ENCODE results near the gene GRIK5. TPM values are rescaled to one million over a fixed set of nuclear protein-coding genes. Genes with fewer than 3 reads are reported as not detected.

The GRIK5 gene
- total RNA-seq, 1 experiment from 2014 or later = 0.96 TPM

DNA sequence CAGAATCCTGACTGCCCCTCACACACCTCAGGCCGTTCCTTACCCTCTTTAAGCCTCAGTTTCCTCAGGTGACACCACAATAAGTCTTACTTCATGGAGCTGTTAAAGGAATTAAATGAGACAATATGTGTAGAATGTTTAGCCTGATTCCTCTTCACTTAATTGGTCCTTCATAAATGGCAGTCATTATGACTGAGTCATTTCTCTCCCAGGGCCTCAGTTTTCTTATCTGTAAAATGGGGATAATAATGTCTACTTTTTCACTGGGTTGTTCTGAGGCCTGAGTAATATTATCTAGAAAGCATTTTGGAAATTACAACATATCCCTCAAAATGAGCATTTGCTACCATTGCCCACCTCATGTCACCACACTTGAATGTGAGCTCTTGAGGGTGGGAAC is 40.7 kb upstream of the GRIK5 start:
- no TSS peak for BruUV-seq (replicated peaks)
- no peak for DNase-seq
- intact Hi-C loops (cut with micrococcal nuclease; ENCODE audit: unreplicated experiment) = loop anchor here (5.0 kb wide), 1 partner anchor 132 kb away; the partner anchor contains the start of gene GSK3A
- TF ChIP-seq, protein P1, sequence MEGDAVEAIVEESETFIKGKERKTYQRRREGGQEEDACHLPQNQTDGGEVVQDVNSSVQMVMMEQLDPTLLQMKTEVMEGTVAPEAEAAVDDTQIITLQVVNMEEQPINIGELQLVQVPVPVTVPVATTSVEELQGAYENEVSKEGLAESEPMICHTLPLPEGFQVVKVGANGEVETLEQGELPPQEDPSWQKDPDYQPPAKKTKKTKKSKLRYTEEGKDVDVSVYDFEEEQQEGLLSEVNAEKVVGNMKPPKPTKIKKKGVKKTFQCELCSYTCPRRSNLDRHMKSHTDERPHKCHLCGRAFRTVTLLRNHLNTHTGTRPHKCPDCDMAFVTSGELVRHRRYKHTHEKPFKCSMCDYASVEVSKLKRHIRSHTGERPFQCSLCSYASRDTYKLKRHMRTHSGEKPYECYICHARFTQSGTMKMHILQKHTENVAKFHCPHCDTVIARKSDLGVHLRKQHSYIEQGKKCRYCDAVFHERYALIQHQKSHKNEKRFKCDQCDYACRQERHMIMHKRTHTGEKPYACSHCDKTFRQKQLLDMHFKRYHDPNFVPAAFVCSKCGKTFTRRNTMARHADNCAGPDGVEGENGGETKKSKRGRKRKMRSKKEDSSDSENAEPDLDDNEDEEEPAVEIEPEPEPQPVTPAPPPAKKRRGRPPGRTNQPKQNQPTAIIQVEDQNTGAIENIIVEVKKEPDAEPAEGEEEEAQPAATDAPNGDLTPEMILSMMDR (conservative IDR thresholded peaks at IDR 0.05) = no peak
- no peak for TF ChIP-seq EZH2 (IDR thresholded peaks at IDR 0.05; ENCODE audit: low read depth)
- CTCF ChIA-PET = interaction anchor here (0.6 to 0.7 kb wide), 3 partner anchors 10 to 128 kb away, joined by 3 to 8 read pairs (median 5); no protein-coding TSS in a partner anchor
- no peak overlapping the region for H3K27ac ChIP-seq
- no peaks in the 10 kb centered on the region for H3K79me2 ChIP-seq (ENCODE audit: low read depth)
- H2AFZ ChIP-seq = no peak overlapping the region
- no peaks in the 10 kb centered on the region for H4K20me1 ChIP-seq (ENCODE audit: insufficient read depth)
- peaks cover 27% of the 10 kb centered on the region for H3K4me1 ChIP-seq (replicated peaks; ENCODE audit: insufficient read depth)
- POLR2A ChIA-PET (ENCODE audit: unreplicated experiment) = no interaction called here
- no peaks in the 10 kb centered on the region for H3K36me3 ChIP-seq (ENCODE audit: low read depth)
- H3K9me2 ChIP-seq (ENCODE audit: insufficient read depth) = no peaks in the 10 kb centered on the region
- H3K9me3 ChIP-seq (ENCODE audit: insufficient read depth, low read depth) = no peaks in the 10 kb centered on the region
- peaks cover 26% of the 10 kb centered on the region for H3F3A ChIP-seq (ENCODE audit: insufficient read depth, low read depth)
- no peaks in the 10 kb centered on the region for H3K27me3 ChIP-seq (ENCODE audit: insufficient read depth, low read depth)
- no peak overlapping the region for H3K4me3 ChIP-seq
- H3K4me2 ChIP-seq = no peak overlapping the region

DNA sequence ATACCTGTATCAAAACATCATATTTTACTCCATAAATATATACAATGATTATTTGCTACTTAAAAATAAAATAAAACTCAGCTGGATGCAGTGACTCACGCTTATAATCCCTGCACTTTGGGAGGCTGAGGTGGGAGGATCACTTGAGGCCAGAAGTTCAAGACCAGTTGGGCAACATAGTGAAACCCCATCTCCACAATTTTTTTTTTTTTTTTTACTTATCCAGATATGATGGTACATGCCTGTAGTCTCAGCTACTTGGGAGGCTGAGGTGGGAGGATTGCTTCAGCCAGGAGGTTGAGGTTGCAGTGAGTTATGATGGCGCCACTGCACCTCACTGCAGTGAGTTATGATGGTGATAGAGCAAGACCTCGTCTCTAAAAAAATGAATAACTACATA is 39.9 kb upstream of the GRIK5 start:
- H3F3A ChIP-seq (ENCODE audit: insufficient read depth, low read depth) = peaks cover 23% of the 10 kb centered on the region
- no TSS peak for BruUV-seq (replicated peaks)
- H4K20me1 ChIP-seq (ENCODE audit: insufficient read depth) = no peaks in the 10 kb centered on the region
- intact Hi-C loops (cut with micrococcal nuclease; ENCODE audit: unreplicated experiment) = loop anchor here (5.0 to 10.0 kb wide), 2 partner anchors 132 to 425 kb away; partner anchors contain the start of gene GSK3A
- no peak overlapping the region for H3K4me3 ChIP-seq
- no peak overlapping the region for H2AFZ ChIP-seq
- POLR2A ChIA-PET (ENCODE audit: unreplicated experiment) = no interaction called here
- H3K27ac ChIP-seq = no peak overlapping the region
- H3K36me3 ChIP-seq (ENCODE audit: low read depth) = no peaks in the 10 kb centered on the region
- H3K79me2 ChIP-seq (ENCODE audit: low read depth) = no peaks in the 10 kb centered on the region
- H3K9me2 ChIP-seq (ENCODE audit: insufficient read depth) = no peaks in the 10 kb centered on the region
- H3K27me3 ChIP-seq (ENCODE audit: insufficient read depth, low read depth) = no peaks in the 10 kb centered on the region
- no peak overlapping the region for H3K4me2 ChIP-seq
- no peak for DNase-seq
- TF ChIP-seq, protein P1 (conservative IDR thresholded peaks at IDR 0.05) = no peak
- no peak for TF ChIP-seq EZH2 (IDR thresholded peaks at IDR 0.05; ENCODE audit: low read depth)
- H3K9me3 ChIP-seq (ENCODE audit: insufficient read depth, low read depth) = no peaks in the 10 kb centered on the region
- CTCF ChIA-PET = interaction anchor here (0.6 to 0.7 kb wide), 2 partner anchors 10 to 74 kb away, joined by 3 to 5 read pairs; no protein-coding TSS in a partner anchor
- peaks cover 25% of the 10 kb centered on the region for H3K4me1 ChIP-seq (replicated peaks; ENCODE audit: insufficient read depth)

DNA sequence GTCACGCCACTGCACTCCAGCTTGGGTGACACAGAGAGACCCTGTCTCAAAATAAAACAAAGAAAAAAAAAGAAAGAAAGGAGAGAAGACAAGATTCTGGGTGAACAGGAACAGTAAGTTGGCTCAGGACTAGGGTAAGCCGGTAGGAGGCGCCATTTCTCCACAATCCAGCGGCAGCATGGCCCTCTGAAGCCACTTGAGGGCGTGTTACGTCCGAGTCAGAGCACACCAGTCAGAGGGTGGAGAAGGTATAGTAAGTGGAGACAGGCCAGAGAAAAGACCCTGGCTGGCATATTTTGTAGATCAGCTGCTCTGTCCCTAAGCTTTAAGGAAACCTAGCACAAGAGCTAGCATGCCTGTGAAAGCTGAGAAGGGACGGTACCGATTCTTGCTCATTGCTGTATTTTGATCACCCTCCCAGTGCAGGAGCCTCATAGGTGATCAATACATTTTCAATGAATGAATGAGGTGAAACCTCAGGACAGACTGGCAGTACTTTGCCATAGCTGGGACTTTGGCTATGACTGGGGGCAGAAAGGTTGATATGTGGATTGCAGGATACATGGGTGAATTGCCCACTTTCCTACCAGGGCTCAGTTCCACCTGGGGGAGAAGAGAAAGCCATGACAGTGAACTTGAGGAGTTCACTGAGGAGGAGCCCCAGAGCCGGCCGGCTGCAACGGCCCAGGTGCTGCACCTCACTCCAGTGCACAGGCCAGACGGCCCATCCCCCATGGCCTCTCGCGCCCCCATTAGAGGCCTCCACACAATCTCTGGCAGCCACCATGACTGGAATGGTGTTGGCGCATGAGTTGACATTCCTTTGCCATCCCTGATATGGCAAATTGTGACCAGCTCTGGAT is 38.8 kb upstream of the GRIK5 start:
- no peaks in the 10 kb centered on the region for H4K20me1 ChIP-seq (ENCODE audit: insufficient read depth)
- H3K4me1 ChIP-seq (replicated peaks; ENCODE audit: insufficient read depth) = peaks cover 14% of the 10 kb centered on the region
- no peak for TF ChIP-seq EZH2 (IDR thresholded peaks at IDR 0.05; ENCODE audit: low read depth)
- TF ChIP-seq, protein P1 (conservative IDR thresholded peaks at IDR 0.05) = peak; percentile 98
- no peaks in the 10 kb centered on the region for H3K9me3 ChIP-seq (ENCODE audit: insufficient read depth, low read depth)
- intact Hi-C loops (cut with micrococcal nuclease; ENCODE audit: unreplicated experiment) = loop anchor here (1.0 to 10.0 kb wide), 3 partner anchors 217 to 426 kb away; partner anchors contain the start of gene MEGF8
- H3K9me2 ChIP-seq (ENCODE audit: insufficient read depth) = no peaks in the 10 kb centered on the region
- H3K27me3 ChIP-seq (ENCODE audit: insufficient read depth, low read depth) = no peaks in the 10 kb centered on the region
- no peaks in the 10 kb centered on the region for H3K79me2 ChIP-seq (ENCODE audit: low read depth)
- H2AFZ ChIP-seq = no peak overlapping the region
- ChIA-PET POLR2A (ENCODE audit: unreplicated experiment) (no interaction called here), CTCF (interaction anchor here (0.5 to 1.4 kb wide), 5 partner anchors 9 to 333 kb away, joined by 3 to 5 read pairs (median 4); no protein-coding TSS in a partner anchor)
- H3K4me3 ChIP-seq = no peak overlapping the region
- BruUV-seq (replicated peaks) = no TSS peak
- peaks cover 12% of the 10 kb centered on the region; the same call in 1 of the 2 replicates for H3F3A ChIP-seq (ENCODE audit: insufficient read depth, low read depth)
- no peaks in the 10 kb centered on the region for H3K36me3 ChIP-seq (ENCODE audit: low read depth)
- DNase-seq = peak; percentile 70 to 83
- H3K4me2 ChIP-seq = no peak overlapping the region
- H3K27ac ChIP-seq = no peak overlapping the region

All from PC-9 (cell line).